Aorta (tissue), 5 donors: ENCODE data around the gene MAPKBP1. TPM values are rescaled to one million over a fixed set of nuclear protein-coding genes. Genes with fewer than 3 reads are reported as not detected.

Source experiments
- ATAC-seq: fragments of 200-7000 bp; cut with Tn5 transposase; one replicate; pipeline ENCODE4 v1.9.1; 2022; ENCODE audit warnings: moderate library complexity; ENCODE audit not compliant: low FRiP score
- DNase-seq, 2 donors: peaks; one replicate each; pipeline ENCODE4 v3.0.0-alpha.2; 2020
- H3K27ac ChIP-seq, 2 donors: one replicate each; pipeline ENCODE4 v1.5.1; 2013; ENCODE audit warnings: low read length in 2 of 2, mild to moderate bottlenecking in 2 of 2, moderate library complexity in 2 of 2, control low read depth in 1 of 2, inconsistent platforms in 1 of 2, low read depth in 1 of 2
- H3K27me3 ChIP-seq, 2 donors: one replicate each; pipeline ENCODE4 v1.6.1; 2013; ENCODE audit warnings: control low read depth in 1 of 2, low read length in 1 of 2, mild to moderate bottlenecking in 1 of 2, moderate library complexity in 1 of 2; ENCODE audit not compliant: insufficient read depth in 2 of 2, control insufficient read depth in 1 of 2
- H3K36me3 ChIP-seq, 2 donors: one replicate each; pipeline ENCODE4 v1.6.1; 2013; ENCODE audit warnings: control low read depth in 1 of 2, low read length in 1 of 2, mild to moderate bottlenecking in 1 of 2; ENCODE audit not compliant: insufficient read depth in 2 of 2, control insufficient read depth in 1 of 2
- H3K4me1 ChIP-seq, 2 donors: one replicate each; pipeline ENCODE4 v1.6.1; 2013; ENCODE audit warnings: low read length in 2 of 2, control low read depth in 1 of 2, mild to moderate bottlenecking in 1 of 2, moderate library complexity in 1 of 2; ENCODE audit not compliant: insufficient read depth in 2 of 2, control insufficient read depth in 1 of 2
- H3K4me3 ChIP-seq, 2 donors: one replicate each; pipeline ENCODE4 v1.5.1; 2013; ENCODE audit warnings: low read length in 2 of 2, control low read depth in 1 of 2, mild to moderate bottlenecking in 1 of 2
- H3K9me3 ChIP-seq: one replicate; pipeline ENCODE4 v1.6.1; 2013; ENCODE audit warnings: mild to moderate bottlenecking, low read length; ENCODE audit not compliant: control insufficient read depth
- WGBS, 2 donors: extraction: QIAGEN DNeasy Blood & Tissue Kit; methylation state at CpG; one replicate each; pipeline ENCODE4 v1.1.7; 2013; 5-methylcytosine and 5-hydroxymethylcytosine counted together
- intact Hi-C, 2 donors: fragments of 100-400 bp; cut with DNase I; formaldehyde crosslinking; loops; one replicate each; pipeline versions ENCODE4 v1.14.2 to v1.15.0; 2022
- polyA plus RNA-seq, 2 donors: library from polyadenylated mRNA; stranded (reverse); fragments of 200-250 nt; gene quantifications; one replicate each; pipeline ENCODE4 v1.2.3, GENCODE V29; 2013
- total RNA-seq, 2 donors: library from RNA; stranded (reverse); fragmentation: NEBNext Ultra II Directional; extraction: Animal tissue kit (Norgen Biotek cat#: 25700); gene quantifications; one replicate each; pipeline ENCODE4 v1.2.1, GENCODE V29; 2021
- donor health status: healthy with polysubstance abuse.
- donor health status: Bipolar disorder and iron deficiency.
- donor health status: DM: no; HTN: no; CAD: no.
- donor health status: DM: no; HTN: no; CAD: no.
- donor health status: DM: yes; HTN: yes; CAD: no.

MAPKBP1 gene
- total and polyA plus RNA-seq, 4 donors: 13.6 to 44.1 (median 27.6) TPM

GRCh38 chr15:41839781-41840491 lies 65.7 kb downstream of the MAPKBP1 start:
- 92 to 95% methylated on average over 15 to 16 of the region's 16 CpGs for WGBS, 2 donors
- Histone ChIP-seq H3K9me3 (no peaks in the 10 kb centered on the region), H3K4me1 (no peaks in the 10 kb centered on the region), H3K36me3 (no peaks in the 10 kb centered on the region), H3K27ac (no peak overlapping the region), H3K27me3 (no peaks in the 10 kb centered on the region), H3K4me3 (no peak overlapping the region)
- DNase-seq: no peak
- no peak for ATAC-seq
- intact Hi-C loops: loop anchor here in 1 of 2 donors (10.0 kb wide), 1 partner anchor 135 kb away; the partner anchor contains the start of gene EHD4

DNA sequence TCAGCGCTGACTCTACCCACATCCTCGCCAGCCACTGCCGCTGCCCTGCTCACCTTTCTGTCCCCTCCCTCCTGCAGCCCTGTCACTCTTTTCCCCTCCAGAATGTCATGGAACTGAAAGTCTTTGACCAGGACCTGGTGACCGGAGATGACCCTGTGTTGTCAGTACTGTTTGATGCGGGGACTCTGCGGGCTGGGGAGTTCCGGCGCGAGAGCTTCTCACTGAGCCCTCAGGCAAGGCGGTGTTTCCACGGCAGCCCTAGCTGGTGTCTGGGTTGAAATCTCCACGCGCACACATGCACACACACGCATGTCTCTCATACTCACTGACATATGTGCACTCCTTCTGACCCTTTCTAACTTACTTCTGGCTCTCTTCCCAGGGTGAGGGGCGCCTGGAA lies 66.4 kb downstream of the MAPKBP1 start:
- ATAC-seq: no peak
- no peaks in the 10 kb centered on the region for H3K36me3 ChIP-seq
- no peak overlapping the region for H3K4me3 ChIP-seq
- no peaks in the 10 kb centered on the region for H3K27me3 ChIP-seq
- H3K27ac ChIP-seq: no peak overlapping the region
- DNase-seq: no peak
- WGBS, 2 donors: 90 to 95% methylated on average over 15 of the region's 15 CpGs
- no peaks in the 10 kb centered on the region for H3K4me1 ChIP-seq
- intact Hi-C loops: no loop called here
- no peaks in the 10 kb centered on the region for H3K9me3 ChIP-seq

- no peaks in the 10 kb centered on the region for H3K36me3 ChIP-seq
- no peak for DNase-seq
- H3K9me3 ChIP-seq: no peaks in the 10 kb centered on the region
- H3K27ac ChIP-seq: no peak overlapping the region
- intact Hi-C loops: no loop called here
- H3K4me3 ChIP-seq: no peak overlapping the region
- no peaks in the 10 kb centered on the region for H3K4me1 ChIP-seq
- no peak for ATAC-seq
- no peaks in the 10 kb centered on the region for H3K27me3 ChIP-seq
- 93 to 95% methylated on average over 10 of the region's 10 CpGs for WGBS, 2 donors
Observed at GRCh38 chr15:41841131-41841530, 66.8 kb downstream of the MAPKBP1 start.

- H3K9me3 ChIP-seq: no peaks in the 10 kb centered on the region
- no peaks in the 10 kb centered on the region for H3K27me3 ChIP-seq
- no peaks in the 10 kb centered on the region for H3K36me3 ChIP-seq
- no peak overlapping the region for H3K4me3 ChIP-seq
- 79 to 84% methylated on average over 12 of the region's 12 CpGs for WGBS, 2 donors
- H3K4me1 ChIP-seq: no peaks in the 10 kb centered on the region
- intact Hi-C loops: no loop called here
- DNase-seq (no peak), ATAC-seq (no peak)
- no peak overlapping the region for H3K27ac ChIP-seq
Observed at GRCh38 chr15:41842229-41842628, 67.9 kb downstream of the MAPKBP1 start.

- H3K36me3 ChIP-seq: no peaks in the 10 kb centered on the region
- ATAC-seq: no peak
Observed at GRCh38 chr15:41843571-41843970, 69.3 kb downstream of the MAPKBP1 start.

DNA sequence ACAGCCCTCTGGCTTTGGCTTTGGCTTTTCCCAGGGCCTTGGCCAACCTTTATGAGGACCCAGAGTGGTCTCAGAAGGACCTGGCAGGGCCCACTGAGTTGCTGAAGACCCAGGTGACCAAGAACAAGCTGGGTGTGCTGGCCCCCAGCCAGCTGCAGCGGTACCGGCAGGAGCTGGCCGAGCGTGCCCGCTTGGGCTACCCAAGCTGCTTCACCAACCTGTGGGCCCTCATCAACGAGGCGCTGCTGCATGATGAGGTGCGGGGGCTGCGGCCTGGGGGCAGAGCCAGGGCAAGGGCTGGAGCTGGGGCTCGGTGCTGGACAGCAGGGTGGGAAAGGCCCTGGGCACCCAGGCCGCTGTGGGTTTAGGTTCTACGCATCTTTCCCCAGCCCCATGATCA lies 70.5 kb downstream of the MAPKBP1 start:
- DNase-seq (no peak), ATAC-seq (no peak)
- Histone ChIP-seq H3K4me1 (no peaks in the 10 kb centered on the region), H3K27ac (no peak overlapping the region), H3K9me3 (no peaks in the 10 kb centered on the region), H3K27me3 (no peaks in the 10 kb centered on the region), H3K4me3 (no peak overlapping the region), H3K36me3 (no peaks in the 10 kb centered on the region)
- intact Hi-C loops: no loop called here
- WGBS, 2 donors: 83 to 88% methylated on average over 12 of the region's 12 CpGs

More at GRCh38 chr15:41843571-41843970, 69.3 kb downstream of the MAPKBP1 start:
- H3K27me3 ChIP-seq: no peaks in the 10 kb centered on the region
- WGBS, 2 donors: 82 to 89% methylated on average over 10 of the region's 10 CpGs
- no peaks in the 10 kb centered on the region for H3K4me1 ChIP-seq
- intact Hi-C loops: no loop called here
- no peaks in the 10 kb centered on the region for H3K9me3 ChIP-seq
- H3K4me3 ChIP-seq: no peak overlapping the region
- H3K27ac ChIP-seq: no peak overlapping the region
- no peak for DNase-seq

- H3K36me3 ChIP-seq: no peaks in the 10 kb centered on the region
- H3K4me1 ChIP-seq: no peaks in the 10 kb centered on the region
- intact Hi-C loops: no loop called here
- no peak overlapping the region for H3K4me3 ChIP-seq
- DNase-seq (no peak), ATAC-seq (no peak)
- WGBS, 2 donors: 83 to 88% methylated on average over 14 of the region's 14 CpGs
- no peaks in the 10 kb centered on the region for H3K9me3 ChIP-seq
- H3K27ac ChIP-seq: no peak overlapping the region
- no peaks in the 10 kb centered on the region for H3K27me3 ChIP-seq
Observed at GRCh38 chr15:41847206-41847605, 72.9 kb downstream of the MAPKBP1 start.

- Histone ChIP-seq H3K27me3 (no peaks in the 10 kb centered on the region), H3K9me3 (no peaks in the 10 kb centered on the region), H3K4me1 (no peaks in the 10 kb centered on the region), H3K27ac (no peak overlapping the region), H3K4me3 (no peak overlapping the region), H3K36me3 (no peaks in the 10 kb centered on the region)
- DNase-seq (no peak), ATAC-seq (no peak)
- intact Hi-C loops: no loop called here
- 93 to 96% methylated on average over 9 of the region's 9 CpGs for WGBS, 2 donors
Observed at GRCh38 chr15:41847981-41848380, 73.7 kb downstream of the MAPKBP1 start.

DNA sequence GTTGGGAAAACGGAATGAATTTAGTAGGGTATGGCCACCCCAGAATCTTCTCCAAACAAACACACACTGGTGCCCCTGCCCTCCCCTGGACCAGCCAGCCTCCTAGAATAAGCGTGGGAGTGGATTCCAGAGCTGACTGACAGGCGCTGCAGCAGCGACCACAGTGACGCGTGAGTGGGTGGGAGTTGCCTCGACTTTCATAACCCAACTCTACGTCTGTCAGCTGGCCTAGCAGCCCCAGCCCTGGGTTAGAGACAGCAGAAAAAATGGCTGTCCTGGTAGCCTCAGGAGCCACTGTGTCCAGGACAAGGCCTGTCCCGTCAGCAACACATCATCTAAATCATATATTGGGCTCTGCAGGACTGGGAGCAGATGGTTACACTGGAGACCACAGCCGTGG lies 74.3 kb downstream of the MAPKBP1 start:
- no peak for DNase-seq
- Histone ChIP-seq H3K4me3 (no peak overlapping the region), H3K4me1 (no peaks in the 10 kb centered on the region), H3K27ac (no peak overlapping the region), H3K9me3 (no peaks in the 10 kb centered on the region), H3K27me3 (no peaks in the 10 kb centered on the region), H3K36me3 (no peaks in the 10 kb centered on the region)
- intact Hi-C loops: no loop called here
- 78 to 83% methylated on average over 10 of the region's 10 CpGs for WGBS, 2 donors
- ATAC-seq: no peak
